ENCODE results near the gene WSB1. TPM values are rescaled to one million over a fixed set of nuclear protein-coding genes. Genes with fewer than 3 reads are reported as not detected.
"Not testable (repeated sequence)": the region's sequence is repeated elsewhere in the genome, so short reads cannot be mapped to it uniquely, and the experiment has no call there.

The WSB1 gene
- total RNA-seq, 1 donor from 2014 or later = 521 TPM

DNA sequence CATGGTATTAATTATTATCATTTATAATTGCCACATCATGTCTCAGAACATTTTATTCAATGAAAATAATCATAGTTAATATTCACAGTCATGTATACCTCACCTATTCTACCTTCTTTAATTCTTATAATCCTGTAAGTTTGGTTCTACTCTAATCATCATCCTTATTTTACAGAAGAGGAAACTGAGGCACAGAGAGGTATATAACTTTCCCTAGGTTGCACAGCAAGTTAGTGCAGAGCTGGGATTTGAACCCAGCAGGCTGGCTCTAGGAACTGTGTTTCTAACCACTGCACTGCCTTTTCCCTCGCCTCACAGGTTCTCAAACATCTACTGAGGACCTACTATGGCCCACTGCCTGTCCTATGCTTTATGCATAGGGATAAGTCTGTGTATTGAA is 32.7 kb downstream of the WSB1 start:
- no peak overlapping the region for H3K4me3 Mint-ChIP-seq
- H3K36me3 ChIP-seq = no peaks in the 10 kb centered on the region
- H3K4me3 ChIP-seq = no peak overlapping the region
- no peaks in the 10 kb centered on the region for H3K9me3 Mint-ChIP-seq
- H2AFZ ChIP-seq (replicated peaks) = no peak overlapping the region
- H3K4me2 ChIP-seq = no peak overlapping the region
- H3K9me3 ChIP-seq (ENCODE audit: low read depth) = no peaks in the 10 kb centered on the region
- no peak overlapping the region for H3K9ac ChIP-seq
- no peaks in the 10 kb centered on the region for H3F3A ChIP-seq (ENCODE audit: low read depth)
- H3K4me1 Mint-ChIP-seq = peaks cover 6% of the 10 kb centered on the region
- TF ChIP-seq EZH2 (IDR thresholded peaks at IDR 0.05) = no peak
- TF ChIP-seq, protein P1, sequence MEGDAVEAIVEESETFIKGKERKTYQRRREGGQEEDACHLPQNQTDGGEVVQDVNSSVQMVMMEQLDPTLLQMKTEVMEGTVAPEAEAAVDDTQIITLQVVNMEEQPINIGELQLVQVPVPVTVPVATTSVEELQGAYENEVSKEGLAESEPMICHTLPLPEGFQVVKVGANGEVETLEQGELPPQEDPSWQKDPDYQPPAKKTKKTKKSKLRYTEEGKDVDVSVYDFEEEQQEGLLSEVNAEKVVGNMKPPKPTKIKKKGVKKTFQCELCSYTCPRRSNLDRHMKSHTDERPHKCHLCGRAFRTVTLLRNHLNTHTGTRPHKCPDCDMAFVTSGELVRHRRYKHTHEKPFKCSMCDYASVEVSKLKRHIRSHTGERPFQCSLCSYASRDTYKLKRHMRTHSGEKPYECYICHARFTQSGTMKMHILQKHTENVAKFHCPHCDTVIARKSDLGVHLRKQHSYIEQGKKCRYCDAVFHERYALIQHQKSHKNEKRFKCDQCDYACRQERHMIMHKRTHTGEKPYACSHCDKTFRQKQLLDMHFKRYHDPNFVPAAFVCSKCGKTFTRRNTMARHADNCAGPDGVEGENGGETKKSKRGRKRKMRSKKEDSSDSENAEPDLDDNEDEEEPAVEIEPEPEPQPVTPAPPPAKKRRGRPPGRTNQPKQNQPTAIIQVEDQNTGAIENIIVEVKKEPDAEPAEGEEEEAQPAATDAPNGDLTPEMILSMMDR (IDR thresholded peaks at IDR 0.05) = no peak
- TF ChIP-seq EZH2phosphoT487 (IDR thresholded peaks at IDR 0.05) = no peak
- H3K27ac Mint-ChIP-seq = no peak overlapping the region
- H3K27me3 ChIP-seq = no peaks in the 10 kb centered on the region
- H3K79me2 ChIP-seq (ENCODE audit: low read depth) = no peaks in the 10 kb centered on the region
- H3K27me3 Mint-ChIP-seq (ENCODE audit: insufficient read depth, low read depth) = peaks cover 2% of the 10 kb centered on the region
- DNase-seq (ENCODE audit: low spot score) = no peak
- no peaks in the 10 kb centered on the region for H3K4me1 ChIP-seq
- no peaks in the 10 kb centered on the region for H4K20me1 ChIP-seq (ENCODE audit: low read depth)
- H3K36me3 Mint-ChIP-seq = no peaks in the 10 kb centered on the region
- H3K27ac ChIP-seq = no peak overlapping the region

DNA sequence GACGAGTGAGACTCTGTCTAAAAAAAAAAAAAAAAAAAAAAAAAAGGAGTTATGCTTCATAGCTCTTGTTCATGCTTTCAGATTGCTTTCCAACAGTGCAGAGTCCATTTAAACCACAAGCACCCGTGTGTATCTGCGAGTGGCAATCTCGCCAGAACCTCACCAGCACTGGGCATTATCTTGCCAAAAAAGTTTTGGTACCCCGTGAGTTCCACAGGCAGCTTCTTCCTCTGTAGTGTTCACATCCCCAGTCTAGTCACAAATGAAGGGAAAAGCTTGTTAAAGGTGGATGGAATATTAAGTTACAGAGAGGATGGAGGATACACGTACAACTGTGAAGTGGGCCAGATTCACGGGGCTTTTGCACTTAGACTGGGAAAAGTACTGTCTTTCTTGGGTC is 33.5 kb downstream of the WSB1 start:
- no peak overlapping the region for H3K9ac ChIP-seq
- no peaks in the 10 kb centered on the region for H3K36me3 ChIP-seq
- no peaks in the 10 kb centered on the region for H3K4me1 ChIP-seq
- H3F3A ChIP-seq (ENCODE audit: low read depth) = peaks cover 2% of the 10 kb centered on the region
- no peak for DNase-seq (ENCODE audit: low spot score)
- H3K9me3 ChIP-seq (ENCODE audit: low read depth) = no peaks in the 10 kb centered on the region
- H3K4me3 ChIP-seq = no peak overlapping the region
- H3K27ac ChIP-seq = no peak overlapping the region
- H3K79me2 ChIP-seq (ENCODE audit: low read depth) = no peaks in the 10 kb centered on the region
- no peaks in the 10 kb centered on the region for H3K27me3 ChIP-seq
- Mint-ChIP-seq H3K27me3 (ENCODE audit: insufficient read depth, low read depth) (peaks cover 2% of the 10 kb centered on the region), H3K9me3 (no peaks in the 10 kb centered on the region), H3K4me1 (peaks cover 12% of the 10 kb centered on the region), H3K4me3 (no peak overlapping the region), H3K36me3 (no peaks in the 10 kb centered on the region), H3K27ac (no peak overlapping the region)
- H2AFZ ChIP-seq (replicated peaks) = no peak overlapping the region
- TF ChIP-seq, protein P1 (IDR thresholded peaks at IDR 0.05) = no peak
- TF ChIP-seq EZH2phosphoT487 (IDR thresholded peaks at IDR 0.05) (no peak), EZH2 (IDR thresholded peaks at IDR 0.05) (no peak)
- H4K20me1 ChIP-seq (ENCODE audit: low read depth) = no peaks in the 10 kb centered on the region
- H3K4me2 ChIP-seq = no peak overlapping the region

DNA sequence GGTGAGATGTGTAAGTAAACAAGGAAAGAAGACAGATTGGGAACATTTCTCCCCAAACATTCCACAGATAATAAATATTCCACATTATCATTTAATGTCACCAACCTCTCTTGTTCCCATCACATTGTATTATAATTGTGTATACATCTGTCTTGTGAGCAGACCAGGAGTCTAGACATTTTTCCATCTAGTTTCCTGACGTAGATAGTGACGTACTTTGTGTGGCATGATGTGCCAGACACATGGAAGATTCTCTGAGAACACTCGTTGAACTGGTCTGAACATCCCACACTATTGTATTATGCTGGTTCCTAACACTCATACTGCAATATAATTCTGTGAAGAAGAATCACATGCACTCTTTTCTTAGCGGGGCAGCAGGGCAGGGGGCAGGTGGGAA is 34.0 kb downstream of the WSB1 start:
- Mint-ChIP-seq H3K27me3 (ENCODE audit: insufficient read depth, low read depth) (peaks cover 2% of the 10 kb centered on the region), H3K9me3 (no peaks in the 10 kb centered on the region), H3K27ac (no peak overlapping the region), H3K36me3 (no peaks in the 10 kb centered on the region), H3K4me1 (peaks cover 15% of the 10 kb centered on the region), H3K4me3 (no peak overlapping the region)
- no peaks in the 10 kb centered on the region for H3K4me1 ChIP-seq
- no peaks in the 10 kb centered on the region for H3K36me3 ChIP-seq
- H4K20me1 ChIP-seq (ENCODE audit: low read depth) = no peaks in the 10 kb centered on the region
- H3K9ac ChIP-seq = no peak overlapping the region
- H3K27ac ChIP-seq = no peak overlapping the region
- peaks cover 5% of the 10 kb centered on the region for H3F3A ChIP-seq (ENCODE audit: low read depth)
- no peak overlapping the region for H3K4me3 ChIP-seq
- no peaks in the 10 kb centered on the region for H3K27me3 ChIP-seq
- H3K9me3 ChIP-seq (ENCODE audit: low read depth) = no peaks in the 10 kb centered on the region
- no peaks in the 10 kb centered on the region for H3K79me2 ChIP-seq (ENCODE audit: low read depth)
- no peak overlapping the region for H2AFZ ChIP-seq (replicated peaks)
- DNase-seq (ENCODE audit: low spot score) = no peak
- TF ChIP-seq EZH2 (IDR thresholded peaks at IDR 0.05) (no peak), EZH2phosphoT487 (IDR thresholded peaks at IDR 0.05) (no peak)
- TF ChIP-seq, protein P1 (IDR thresholded peaks at IDR 0.05) = no peak
- H3K4me2 ChIP-seq = no peak overlapping the region

DNA sequence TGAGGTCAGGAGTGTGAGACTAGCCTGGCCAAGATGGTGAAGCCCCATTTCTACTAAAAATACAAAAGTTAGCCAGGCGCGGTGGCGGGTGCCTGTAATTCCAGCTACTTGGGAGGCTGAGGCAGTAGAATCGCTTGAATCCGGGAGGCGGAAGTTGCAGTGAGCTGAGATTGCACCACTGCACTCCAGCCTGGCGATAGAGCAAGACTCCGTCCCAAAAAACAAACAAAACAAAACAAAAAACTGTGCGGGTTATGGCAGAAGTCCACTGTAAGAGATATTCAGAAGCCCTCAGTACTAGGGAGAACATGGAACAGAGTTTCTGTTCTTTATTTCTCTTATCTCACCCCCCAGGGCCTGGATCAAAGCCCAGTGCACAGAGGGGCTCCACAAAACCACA is 34.8 kb downstream of the WSB1 start:
- Mint-ChIP-seq H3K4me1 (peaks cover 21% of the 10 kb centered on the region), H3K27ac (peak overlapping the region; percentile 60)
- not testable (repeated sequence) for H3K27me3 Mint-ChIP-seq (ENCODE audit: insufficient read depth, low read depth); H3K4me3 ChIP-seq; H3K36me3 Mint-ChIP-seq; H3K79me2 ChIP-seq (ENCODE audit: low read depth); H3K27ac ChIP-seq; H3K9me3 Mint-ChIP-seq; H3K4me1 ChIP-seq; H3K4me2 ChIP-seq; H3K27me3 ChIP-seq; H3K9ac ChIP-seq; DNase-seq (ENCODE audit: low spot score); H3K36me3 ChIP-seq; H3K9me3 ChIP-seq (ENCODE audit: low read depth); H4K20me1 ChIP-seq (ENCODE audit: low read depth); H3K4me3 Mint-ChIP-seq; H2AFZ ChIP-seq (replicated peaks)
- H3F3A ChIP-seq (ENCODE audit: low read depth) = peaks cover 10% of the 10 kb centered on the region

Data from neural progenitor cell (in vitro differentiated cells).